Occipital lobe (tissue), 2 donors: ENCODE data around the gene WBP2. TPM values are rescaled to one million over a fixed set of nuclear protein-coding genes. Genes with fewer than 3 reads are reported as not detected.
"Not testable (repeated sequence)": the region's sequence is repeated elsewhere in the genome, so short reads cannot be mapped to it uniquely, and the experiment has no call there.

Experiments used
- DNase-seq: peaks from one replicate; lab custom pipeline; 2025; lab: John Stamatoyannopoulos, UW
- total RNA-seq: library from RNA; depleted of rRNA; stranded (reverse); fragments of >200 nt; gene quantifications from one replicate; pipeline ENCODE4 v1.2.3, GENCODE V29; 2014

Gene WBP2
- total RNA-seq, 1 donor from 2014 or later, result 25.9 TPM

- DNase-seq, result no peak
Observed at GRCh38 chr17:75814021-75814395, 41.1 kb downstream of the WBP2 start.

- no peak for DNase-seq
Observed at GRCh38 chr17:75813081-75814020, 41.8 kb downstream of the WBP2 start.

GRCh38 chr17:75812096-75813013 lies 42.8 kb downstream of the WBP2 start:
- DNase-seq, result no peak

- DNase-seq, result no peak
Observed at GRCh38 chr17:75811174-75811573, 44.0 kb downstream of the WBP2 start.

GRCh38 chr17:75810756-75811155 lies 44.4 kb downstream of the WBP2 start:
- not testable (repeated sequence) for DNase-seq

- DNase-seq, result no peak
Observed at GRCh38 chr17:75810216-75810615, 44.9 kb downstream of the WBP2 start.

GRCh38 chr17:75809631-75810111 lies 45.5 kb downstream of the WBP2 start:
- no peak for DNase-seq

- DNase-seq, result no peak
Observed at GRCh38 chr17:75808905-75809621, 46.1 kb downstream of the WBP2 start.

GRCh38 chr17:75808549-75808904 lies 46.6 kb downstream of the WBP2 start:
- DNase-seq, result no peak

- no peak for DNase-seq
Observed at GRCh38 chr17:75807861-75808260, 47.3 kb downstream of the WBP2 start.

GRCh38 chr17:75806822-75807500 lies 48.2 kb downstream of the WBP2 start:
- no peak for DNase-seq

GRCh38 chr17:75803883-75804282 lies 51.3 kb downstream of the WBP2 start:
- no peak for DNase-seq

- DNase-seq, result no peak
Observed at GRCh38 chr17:75799402-75799801, 55.7 kb downstream of the WBP2 start.

GRCh38 chr17:75795820-75796607 lies 59.1 kb downstream of the WBP2 start:
- no peak for DNase-seq

Other genes starting within 250 kb of the WBP2 start
- 0.47 TPM for gene SMIM5, start 221.9 kb downstream of the WBP2 start, total RNA-seq
- 9.8 TPM for gene RECQL5, start 188.2 kb downstream of the WBP2 start, total RNA-seq
- 34.0 TPM for gene SAP30BP, start 188.0 kb downstream of the WBP2 start, total RNA-seq
- 2.7 TPM for gene ITGB4, start 133.9 kb downstream of the WBP2 start, total RNA-seq
- 11.4 TPM for gene GALK1, start 90.1 kb downstream of the WBP2 start, total RNA-seq
- 29.2 TPM for gene UNK, start 70.5 kb downstream of the WBP2 start, total RNA-seq
- gene UNC13D, start 10.9 kb downstream of the WBP2 start, total RNA-seq, result 1.1 TPM
- 12.3 TPM for gene TRIM47, start 23.2 kb upstream of the WBP2 start, total RNA-seq
- 11.9 TPM for gene TRIM65, start 41.6 kb upstream of the WBP2 start, total RNA-seq
- 30.7 TPM for gene MRPL38, start 49.5 kb upstream of the WBP2 start, total RNA-seq
- 10.1 TPM for gene FBF1, start 85.7 kb upstream of the WBP2 start, total RNA-seq
- gene ACOX1, start 123.8 kb upstream of the WBP2 start, total RNA-seq, result 94.1 TPM
- 7.3 TPM for gene TEN1, start 123.9 kb upstream of the WBP2 start, total RNA-seq
- 0.78 TPM for gene CDK3, start 145.5 kb upstream of the WBP2 start, total RNA-seq
- gene EVPL, start 172.0 kb upstream of the WBP2 start, total RNA-seq, result not detected
- gene SRP68, start 217.2 kb upstream of the WBP2 start, total RNA-seq, result 17.0 TPM
- not detected for gene GALR2, start 219.4 kb upstream of the WBP2 start, total RNA-seq
- not detected for gene ZACN, start 223.8 kb upstream of the WBP2 start, total RNA-seq
- gene EXOC7, start 248.5 kb upstream of the WBP2 start, total RNA-seq, result 93.3 TPM